AG09309 (cell line): ENCODE measurements around the gene MAGEL2.
"Not testable (repeated sequence)": the region's sequence is repeated elsewhere in the genome, so short reads cannot be mapped to it uniquely, and the experiment has no call there.

Experiments used
- DNase-seq: peaks from one replicate; pipeline ENCODE4 v3.0.0-alpha.2; 2010; ENCODE audit warnings: low read depth
- H3K4me3 ChIP-seq: 2 replicates; pipeline ENCODE4 v1.5.1; 2011; ENCODE audit warnings: mild to moderate bottlenecking, low read depth, low read length, moderate library complexity; ENCODE audit not compliant: control insufficient read depth
- CTCF ChIP-seq: IDR thresholded peaks from 2 replicates; pipeline ENCODE4 v1.5.1; 2011; ENCODE audit warnings: mild to moderate bottlenecking, low read depth, low read length, inconsistent platforms; ENCODE audit not compliant: insufficient read depth, control insufficient read depth; ENCODE audit errors: missing control alignments

Gene MAGEL2

GRCh38 chr15:23628612-23629233 lies 18.9 kb downstream of the MAGEL2 start:
- no peak for DNase-seq
- no peak overlapping the region for H3K4me3 ChIP-seq
- no peak for TF ChIP-seq CTCF

- TF ChIP-seq CTCF: no peak
- no peak overlapping the region for H3K4me3 ChIP-seq
- DNase-seq: no peak
Measured at GRCh38 chr15:23616536-23616935, 31.1 kb downstream of the MAGEL2 start.

- H3K4me3 ChIP-seq: no peak overlapping the region
- no peak for TF ChIP-seq CTCF
- no peak for DNase-seq
Measured at GRCh38 chr15:23606226-23606625, 41.4 kb downstream of the MAGEL2 start.

- no peak for TF ChIP-seq CTCF
- no peak overlapping the region for H3K4me3 ChIP-seq
- no peak for DNase-seq
Measured at GRCh38 chr15:23602124-23602523, 45.5 kb downstream of the MAGEL2 start.

- H3K4me3 ChIP-seq: no peak overlapping the region
- DNase-seq: no peak
- TF ChIP-seq CTCF: no peak
Measured at GRCh38 chr15:23599053-23599452, 48.6 kb downstream of the MAGEL2 start.

- not testable (repeated sequence) for H3K4me3 ChIP-seq, DNase-seq
Measured at GRCh38 chr15:23597278-23597677, 50.4 kb downstream of the MAGEL2 start.

GRCh38 chr15:23596736-23597135 lies 50.9 kb downstream of the MAGEL2 start:
- H3K4me3 ChIP-seq: no peak overlapping the region
- TF ChIP-seq CTCF: no peak
- no peak for DNase-seq
